H9 (cell line): ENCODE measurements around the gene ADSS1. TPM values are rescaled to one million over a fixed set of nuclear protein-coding genes. Genes with fewer than 3 reads are reported as not detected.
A peak's percentile ranks its signal among the peaks of the same experiment; 100 is the strongest.

ENCODE experiments used
- DNase-seq: peaks from one replicate; pipeline ENCODE4 v3.0.0-alpha.2; 2017
- H2AFZ ChIP-seq: one replicate; pipeline ENCODE4 v1.6.1; 2013; ENCODE audit warnings: mild to moderate bottlenecking, low read length, control low read depth, moderate library complexity
- H2AK5ac ChIP-seq: 2 replicates; pipeline ENCODE4 v1.6.1; 2013; ENCODE audit warnings: low read length, control low read depth, mixed read lengths; ENCODE audit not compliant: insufficient read length
- H2BK120ac ChIP-seq: one replicate; pipeline ENCODE4 v1.6.1; 2013; ENCODE audit warnings: low read depth, mild to moderate bottlenecking, low read length, control low read depth, inconsistent platforms; ENCODE audit not compliant: poor library complexity, severe bottlenecking
- H2BK12ac ChIP-seq: 2 replicates; pipeline ENCODE4 v1.6.1; 2013; ENCODE audit warnings: low read length, control low read depth, mixed read lengths, low read depth; ENCODE audit not compliant: insufficient read length
- H2BK15ac ChIP-seq: 2 replicates; pipeline ENCODE4 v1.6.1; 2013; ENCODE audit warnings: low read depth, low read length, control low read depth
- H2BK20ac ChIP-seq: one replicate; pipeline ENCODE4 v1.6.1; 2013; ENCODE audit warnings: low read depth, mild to moderate bottlenecking, low read length, control low read depth, inconsistent platforms; ENCODE audit not compliant: poor library complexity, severe bottlenecking
- H2BK5ac ChIP-seq: 2 replicates; pipeline ENCODE4 v1.6.1; 2013; ENCODE audit warnings: low read length, control low read depth, mixed read lengths; ENCODE audit not compliant: insufficient read length
- H3K14ac ChIP-seq: 2 replicates; pipeline ENCODE4 v1.6.1; 2013; ENCODE audit warnings: low read length, control low read depth; ENCODE audit not compliant: insufficient read depth
- H3K18ac ChIP-seq: 2 replicates; pipeline ENCODE4 v1.6.1; 2013; ENCODE audit warnings: low read depth, mild to moderate bottlenecking, mixed read lengths, low read length, control low read depth; ENCODE audit not compliant: insufficient read length
- H3K23ac ChIP-seq: 2 replicates; pipeline ENCODE4 v1.6.1; 2013; ENCODE audit warnings: low read length, control low read depth, mixed read lengths, low read depth; ENCODE audit not compliant: insufficient read length
- H3K23me2 ChIP-seq: 2 replicates; pipeline ENCODE4 v1.6.1; 2013; ENCODE audit warnings: low read depth, mild to moderate bottlenecking, mixed read lengths, low read length, control low read depth; ENCODE audit not compliant: insufficient read length, poor library complexity, severe bottlenecking
- H3K27ac ChIP-seq: 2 replicates; pipeline ENCODE4 v1.5.1; 2013; ENCODE audit warnings: low read length, control low read depth, mixed read lengths, low read depth; ENCODE audit not compliant: insufficient read length
- H3K27me3 ChIP-seq: 2 replicates; pipeline ENCODE4 v1.6.1; 2013; ENCODE audit warnings: low read length, control low read depth, inconsistent platforms; ENCODE audit not compliant: insufficient read depth
- H3K4ac ChIP-seq: 2 replicates; pipeline ENCODE4 v1.6.1; 2013; ENCODE audit warnings: low read depth, mild to moderate bottlenecking, control low read depth, inconsistent platforms, low read length, moderate library complexity
- H3K4me1 ChIP-seq: 2 replicates; pipeline ENCODE4 v1.6.1; 2013; ENCODE audit warnings: low read length, control low read depth, inconsistent platforms; ENCODE audit not compliant: insufficient read depth
- H3K4me2 ChIP-seq: 2 replicates; pipeline ENCODE4 v1.6.1; 2013; ENCODE audit warnings: low read length, control low read depth, mixed read lengths; ENCODE audit not compliant: insufficient read length, insufficient read depth
- H3K56ac ChIP-seq: 2 replicates; pipeline ENCODE4 v1.6.1; 2013; ENCODE audit warnings: low read depth, mild to moderate bottlenecking, mixed read lengths, low read length, control low read depth; ENCODE audit not compliant: insufficient read length
- H3K79me1 ChIP-seq: 2 replicates; pipeline ENCODE4 v1.6.1; 2013; ENCODE audit warnings: low read depth, mild to moderate bottlenecking, moderate library complexity, low read length, control low read depth, inconsistent platforms; ENCODE audit not compliant: insufficient read depth, poor library complexity, severe bottlenecking
- H3K79me2 ChIP-seq: 2 replicates; pipeline ENCODE4 v1.6.1; 2013; ENCODE audit warnings: low read length, control low read depth, inconsistent platforms; ENCODE audit not compliant: insufficient read depth
- H3K9ac ChIP-seq: 2 replicates; pipeline ENCODE4 v1.6.1; 2013; ENCODE audit warnings: low read length, control low read depth, mixed read lengths; ENCODE audit not compliant: insufficient read length; ENCODE audit errors: extremely low read depth
- H3K9me3 ChIP-seq: one replicate; pipeline ENCODE4 v1.6.1; 2013; ENCODE audit warnings: low read depth, low read length, inconsistent platforms; ENCODE audit not compliant: control insufficient read depth
- H3T11ph ChIP-seq: one replicate; pipeline ENCODE4 v1.6.1; 2013; ENCODE audit warnings: mild to moderate bottlenecking, low read length, control low read depth, inconsistent platforms
- H4K20me1 ChIP-seq: one replicate; pipeline ENCODE4 v1.6.1; 2013; ENCODE audit not compliant: control insufficient read depth, insufficient read length, insufficient read depth
- H4K5ac ChIP-seq: 2 replicates; pipeline ENCODE4 v1.6.1; 2013; ENCODE audit warnings: low read depth, mild to moderate bottlenecking, mixed read lengths, low read length, control low read depth; ENCODE audit not compliant: insufficient read length
- H4K8ac ChIP-seq: replicated peaks from 2 replicates; pipeline ENCODE4 v1.6.1; 2013; ENCODE audit warnings: low read length, control low read depth, mixed read lengths, low read depth; ENCODE audit not compliant: insufficient read length
- H4K91ac ChIP-seq: 2 replicates; pipeline ENCODE4 v1.6.1; 2013; ENCODE audit warnings: low read depth, mild to moderate bottlenecking, moderate library complexity, mixed read lengths, low read length, control low read depth; ENCODE audit not compliant: insufficient read length
- H3K27ac Mint-ChIP-seq, 3 experiments: 2 replicates in 2 of 3; 3 replicates in 1 of 3; pipeline ENCODE4 v1.8.0; 2020 to 2021; ENCODE audit warnings: mixed read lengths in 3 of 3, mild to moderate bottlenecking in 1 of 3, moderate library complexity in 1 of 3
- H3K27me3 Mint-ChIP-seq: 2 replicates; pipeline ENCODE4 v1.8.0; 2021; ENCODE audit warnings: low read depth, mild to moderate bottlenecking, moderate library complexity, mixed read lengths
- H3K36me3 Mint-ChIP-seq, 3 experiments: 2 replicates in 2 of 3; 3 replicates in 1 of 3; pipeline ENCODE4 v1.8.0; 2020 to 2021; ENCODE audit warnings: low read depth in 3 of 3, mixed read lengths in 3 of 3; ENCODE audit not compliant: insufficient read depth in 1 of 3
- H3K4me1 Mint-ChIP-seq, 2 experiments: 2 replicates each; pipeline ENCODE4 v1.8.0; 2020; ENCODE audit warnings: mixed read lengths in 2 of 2
- H3K4me3 Mint-ChIP-seq, 2 experiments: 2 replicates in 1 of 2; 3 replicates in 1 of 2; pipeline ENCODE4 v1.8.0; 2020 to 2021; ENCODE audit warnings: mild to moderate bottlenecking in 2 of 2, mixed read lengths in 2 of 2, moderate library complexity in 1 of 2
- H3K9me3 Mint-ChIP-seq, 2 experiments: 2 replicates in 1 of 2; 3 replicates in 1 of 2; pipeline ENCODE4 v1.8.0; 2020; ENCODE audit warnings: mild to moderate bottlenecking in 2 of 2, mixed read lengths in 2 of 2, moderate library complexity in 1 of 2
- CTCF ChIP-seq: fragments of 200-600 bp; sonication (generic); conservative IDR thresholded peaks from 3 replicates; pipeline ENCODE4 v1.8.0; 2021; ENCODE audit warnings: antibody characterized with exemption, mild to moderate bottlenecking
- WGBS: extraction: QIAGEN DNeasy Blood & Tissue Kit; methylation state at CpG from one replicate; pipeline ENCODE4 v1.1.7; 2013; ENCODE audit warnings: missing lambda C conversion rate, low lambda C conversion rate, mixed read lengths; ENCODE audit not compliant: insufficient read length; ENCODE audit errors: extremely low coverage; 5-methylcytosine and 5-hydroxymethylcytosine counted together
- total RNA-seq: library from RNA; stranded (reverse); gene quantifications from 2 replicates; pipeline ENCODE4 v1.2.1, GENCODE V29; 2021

ADSS1 gene
- total RNA-seq, 1 experiment from 2014 or later = 8.5 TPM

DNA sequence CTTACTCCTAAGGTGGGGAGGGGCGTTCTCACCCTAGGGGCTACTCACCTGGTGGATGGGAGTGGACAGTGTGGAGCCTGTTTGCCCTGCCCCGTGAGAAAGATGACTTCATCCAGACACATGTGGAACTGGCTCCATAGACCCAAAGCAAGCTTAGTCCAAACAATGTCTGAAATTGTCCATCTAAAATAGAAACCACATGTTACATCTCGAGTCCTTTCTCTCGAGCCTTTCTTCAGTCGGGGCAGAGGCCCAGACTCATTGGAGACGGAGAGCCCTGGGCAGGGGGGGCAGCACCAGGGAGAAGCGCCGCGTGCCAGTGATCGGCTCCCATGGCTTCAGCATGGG lies 33.2 kb downstream of the ADSS1 start:
- Histone ChIP-seq H2BK20ac (no peak overlapping the region), H3T11ph (no peak overlapping the region), H4K5ac (no peak overlapping the region), H3K4me2 (no peak overlapping the region), H3K56ac (no peak overlapping the region), H3K14ac (no peak overlapping the region), H3K9ac (no peak overlapping the region), H3K79me1 (peaks cover 3% of the 10 kb centered on the region), H3K9me3 (no peaks in the 10 kb centered on the region), H2BK12ac (no peak overlapping the region), H4K20me1 (no peaks in the 10 kb centered on the region), H3K23me2 (peaks cover 11% of the 10 kb centered on the region), H3K4me1 (no peaks in the 10 kb centered on the region; the same call in 1 of the 2 replicates), H3K27me3 (no peaks in the 10 kb centered on the region), H3K18ac (no peak overlapping the region), H3K4ac (no peak overlapping the region), H2BK5ac (no peak overlapping the region), H4K8ac (no peak overlapping the region), H2AFZ (no peak overlapping the region), H3K27ac (no peak overlapping the region), H2BK15ac (no peak overlapping the region), H2AK5ac (no peak overlapping the region), H3K23ac (no peak overlapping the region), H2BK120ac (no peak overlapping the region), H4K91ac (no peak overlapping the region), H3K79me2 (peaks cover 16% of the 10 kb centered on the region; the same call in 1 of the 2 replicates)
- Mint-ChIP-seq H3K4me1 (peaks cover 17 to 31% of the 10 kb centered on the region in 2 experiments), H3K9me3 (0 out of 5 replicates have a peak, but pooled peaks cover 0 to 3% of the 10 kb centered on the region in 2 experiments), H3K36me3 (peaks cover 32 to 73% (median 68%) of the 10 kb centered on the region in 3 experiments; a peak in 6 of 7 replicates), H3K27ac (peak overlapping the region in 1 of 3 experiments; percentile 92; a peak in 1 of 7 replicates), H3K27me3 (no peaks in the 10 kb centered on the region), H3K4me3 (0 out of 5 replicates have a peak overlapping the region, but pooled peaks of 1 of the 2 experiments have one; percentile 28)
- no peak for TF ChIP-seq CTCF
- no CpG with 5 or more reads among the region's 10 CpGs for WGBS
- no peak for DNase-seq
